ENCODE data around the gene TOE1.

GRCh38 chr1:45339789-45340558 is at the start of gene TOE1, which contains the start of gene MUTYH:
- peak; percentile 73 for TF ChIP-seq TAF1 (IDR thresholded peaks at IDR 0.05; ENCODE audit: low read depth, low read length)
- peak; percentile 72 for TF ChIP-seq POLR2A (IDR thresholded peaks at IDR 0.05; ENCODE audit: low read depth, low read length)
- peak; percentile 79; the same call in 1 of the 2 replicates for TF ChIP-seq POLR2AphosphoS5 (IDR thresholded peaks at IDR 0.05; ENCODE audit: low read depth, low read length)
- TF ChIP-seq PAX5 (IDR thresholded peaks at IDR 0.05; ENCODE audit: insufficient read depth, low read length, severe bottlenecking), result no peak
- TF ChIP-seq SPI1 (IDR thresholded peaks at IDR 0.05; ENCODE audit: low read depth, low read length), result no peak
